ENCODE measurements around the gene ABCA9.

- no peak for TF ChIP-seq EZH2 (IDR thresholded peaks at IDR 0.05)
- TF ChIP-seq POLR2AphosphoS5 (IDR thresholded peaks at IDR 0.05; ENCODE audit: borderline replicate concordance, low read depth, low read length) = no peak
These were observed 67.6 kb downstream of the ABCA9 start for GRCh38 chr17:68993112-68993511.

All from SK-N-MC (cell line).